ENCODE measurements around the gene JPT2. TPM values are rescaled to one million over a fixed set of nuclear protein-coding genes. Genes with fewer than 3 reads are reported as not detected.

The JPT2 gene
- total and polyA plus RNA-seq, 10 of the 15 experiments (the other 5 are each of a cell fraction or from before 2014, with no cell fraction given), result 11.7 to 78.4 (median 48.4) TPM

DNA sequence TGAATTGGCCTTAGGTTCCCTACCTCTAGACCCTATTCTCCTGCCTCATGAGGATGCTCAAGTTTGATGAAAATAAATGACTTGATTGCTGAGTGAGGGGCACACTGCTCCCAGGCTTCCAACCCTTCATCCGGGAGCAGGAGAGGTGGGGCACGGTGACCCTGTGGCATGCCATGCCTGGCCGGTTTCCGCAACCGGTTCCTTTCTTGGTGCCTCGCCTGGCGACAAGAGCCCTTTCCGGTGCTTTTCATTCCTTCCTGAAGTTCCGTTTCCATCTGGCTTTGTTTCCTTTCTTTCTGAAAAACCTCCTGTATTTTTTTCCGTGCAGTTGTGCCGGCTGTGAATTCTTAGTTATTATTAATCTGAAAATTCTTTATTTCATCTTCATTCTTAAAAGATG, 38.2 kb upstream of the JPT2 start (continued):
- no peak for TF ChIP-seq SKIL (IDR thresholded peaks at IDR 0.05; ENCODE audit: low read depth, poor library complexity, severe bottlenecking)

- FAIRE-seq, result no peak
- 90% methylated on average over 20 of the region's 20 CpGs for WGBS (ENCODE audit: insufficient coverage, insufficient replicate concordance, low lambda C conversion rate, missing lambda C conversion rate)
- in situ Hi-C loops (cut with MboI) (no loop called here), intact Hi-C loops (cut with micrococcal nuclease; ENCODE audit: unreplicated experiment) (no loop called here)
- ChIA-PET CTCF (no interaction called here), RAD21 (ENCODE audit: unreplicated experiment) (no interaction called here), SMC1A (ENCODE audit: uncharacterized antibody, unreplicated experiment) (no interaction called here), POLR2A (interaction anchor here (1.1 kb wide), 1 partner anchor 29 kb away, joined by 4 read pairs; the partner anchor contains the start of gene IFT140)
- H3K27me3 ChIP-seq (replicated peaks in 1 of 2; ENCODE audit: control insufficient read depth in 2 of 2, insufficient read depth in 2 of 2, low read length in 1 of 2), result no peaks in the 10 kb centered on the region
- H2AFZ ChIP-seq (ENCODE audit: control insufficient read depth, low read depth, low read length), result no peak overlapping the region
- no peaks in the 10 kb centered on the region for H3K79me2 ChIP-seq (ENCODE audit: control insufficient read depth, insufficient read depth, low read length)
- peaks cover 4 to 36% of the 10 kb centered on the region in 2 experiments; a peak in 3 of 4 replicates for H3K36me3 ChIP-seq (ENCODE audit: control insufficient read depth in 2 of 2, insufficient read depth in 2 of 2, low read length in 1 of 2)
- no peak overlapping the region for H3K9ac ChIP-seq (ENCODE audit: control insufficient read depth, insufficient read depth, low read length)
- TF ChIP-seq SUPT20H (IDR thresholded peaks at IDR 0.05; ENCODE audit: borderline replicate concordance, control insufficient read depth, low read depth, low read length), result no peak
- no peak for TF ChIP-seq RB1 (IDR thresholded peaks at IDR 0.05; ENCODE audit: borderline replicate concordance)
- TF ChIP-seq ZNF274 (IDR thresholded peaks at IDR 0.05; ENCODE audit: insufficient read depth, insufficient read length), result no peak
- TF ChIP-seq SREBF2 (IDR thresholded peaks at IDR 0.05; ENCODE audit: low read length), result no peak
- no peak for TF ChIP-seq POLR2A (IDR thresholded peaks at IDR 0.05; ENCODE audit: low read depth, low read length)
- no peak for TF ChIP-seq GABPA (IDR thresholded peaks at IDR 0.05; ENCODE audit: low read depth)
- no peak for TF ChIP-seq E2F8 (IDR thresholded peaks at IDR 0.05; ENCODE audit: low read depth, partially characterized antibody)
- no peak for TF ChIP-seq FOXK2 (IDR thresholded peaks at IDR 0.05)
- TF ChIP-seq BCLAF1 (IDR thresholded peaks at IDR 0.05), result no peak
- TF ChIP-seq CHD4 (IDR thresholded peaks at IDR 0.05), result no peak
- ATAC-seq, result no peak
- no peaks in the 10 kb centered on the region for H4K20me1 ChIP-seq (ENCODE audit: control insufficient read depth, insufficient read depth)
- no peak overlapping the region for H3K4me2 ChIP-seq (ENCODE audit: control insufficient read depth, insufficient read depth)
- no peaks in the 10 kb centered on the region for H3K9me3 ChIP-seq (replicated peaks; ENCODE audit: control insufficient read depth, insufficient read depth, low read length)
- no peak overlapping the region for H3K27ac ChIP-seq (ENCODE audit: control insufficient read depth, insufficient read depth)
- DNase-seq (ENCODE audit: low read depth, low spot score), result no peak
- BruUV-seq (replicated peaks), result no TSS peak
- H3K4me1 ChIP-seq (ENCODE audit: control insufficient read depth, insufficient read depth, low read length), result no peaks in the 10 kb centered on the region
- no peak overlapping the region for H3K4me3 ChIP-seq
These were observed 37.7 kb upstream of the JPT2 start for GRCh38 chr16:1640261-1640941.
